ENCODE measurements around the gene NREP.

DNA sequence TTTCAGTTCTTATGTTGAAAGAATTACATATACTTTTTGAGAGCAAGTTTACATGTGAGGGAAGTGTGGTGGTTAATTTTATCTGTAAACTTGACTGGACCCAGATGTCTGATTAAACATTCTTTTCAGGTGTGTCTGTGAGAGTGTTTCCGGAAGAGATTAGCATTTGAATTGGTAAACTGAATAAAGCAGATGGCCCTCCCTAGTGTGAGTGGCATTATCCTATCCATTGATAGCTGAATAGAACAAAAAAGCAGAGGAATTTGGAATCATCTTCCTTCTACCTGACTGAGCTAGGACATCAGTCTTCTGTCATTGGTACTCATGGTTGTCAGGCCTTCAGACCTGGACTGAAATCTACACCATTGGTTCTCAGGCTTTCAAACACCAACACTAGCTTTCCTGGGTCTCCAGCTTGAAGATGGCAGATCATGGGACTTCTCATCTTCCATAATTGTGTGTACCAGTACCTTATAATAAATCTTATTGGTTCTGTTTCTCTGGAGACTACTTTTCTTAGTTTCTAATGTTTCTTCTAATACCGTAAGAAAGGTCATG, 36.6 kb downstream of the NREP start:
- no peak for TF ChIP-seq EZH2 (IDR thresholded peaks at IDR 0.05; ENCODE audit: borderline replicate concordance, low read depth, low read length, severe bottlenecking)
- no peak for TF ChIP-seq CTCF (IDR thresholded peaks at IDR 0.05; ENCODE audit: extremely low read depth in 1 of 2, insufficient read depth in 1 of 2, low read depth in 1 of 2, low read length in 2 of 2)
- TF ChIP-seq POLR2AphosphoS5 (IDR thresholded peaks at IDR 0.05; ENCODE audit: insufficient read depth, low read depth, low read length) = no peak
- TF ChIP-seq POLR2A (IDR thresholded peaks at IDR 0.05; ENCODE audit: low read depth, low read length) = no peak
- TF ChIP-seq JUN (IDR thresholded peaks at IDR 0.05; ENCODE audit: borderline replicate concordance, insufficient read depth, insufficient read length, low read depth) = no peak
- no peak for TF ChIP-seq GATA2 (IDR thresholded peaks at IDR 0.05; ENCODE audit: insufficient read depth, insufficient read length, low read depth, low read length)
- TF ChIP-seq MAX (IDR thresholded peaks at IDR 0.05; ENCODE audit: insufficient read depth, insufficient read length) = no peak
- TF ChIP-seq MYC (IDR thresholded peaks at IDR 0.05; ENCODE audit: low read depth, low read length) = no peak
- TF ChIP-seq FOS (IDR thresholded peaks at IDR 0.05; ENCODE audit: borderline replicate concordance, insufficient read depth, low read length) = no peak

Measured in endothelial cell of umbilical vein (primary cell).